ENCODE results near the gene UBXN6. TPM values are rescaled to one million over a fixed set of nuclear protein-coding genes. Genes with fewer than 3 reads are reported as not detected.

The UBXN6 gene
- total RNA-seq, 1 donor from 2014 or later: 63.6 TPM

GRCh38 chr19:4443966-4444764 lies 13.4 kb downstream of the UBXN6 start:
- Mint-ChIP-seq H3K4me1 (ENCODE audit: low read depth, unreplicated experiment) (peaks cover 4% of the 10 kb centered on the region), H3K36me3 (ENCODE audit: low read depth, unreplicated experiment) (peaks cover 10% of the 10 kb centered on the region), H3K27me3 (ENCODE audit: low read depth, unreplicated experiment) (no peaks in the 10 kb centered on the region), H3K4me3 (ENCODE audit: unreplicated experiment) (no peak overlapping the region), H3K9me3 (ENCODE audit: unreplicated experiment) (no peaks in the 10 kb centered on the region), H3K27ac (ENCODE audit: unreplicated experiment) (no peak overlapping the region)
- Histone ChIP-seq H3K79me2 (ENCODE audit: insufficient read depth, low read length) (no peaks in the 10 kb centered on the region), H3K27me3 (ENCODE audit: insufficient read depth, low read length) (no peaks in the 10 kb centered on the region), H4K20me1 (ENCODE audit: insufficient read depth, low read length) (peaks cover 31% of the 10 kb centered on the region), H3K36me3 (ENCODE audit: insufficient read depth, low read length) (peaks cover 7% of the 10 kb centered on the region), H3K9ac (ENCODE audit: low read length) (no peak overlapping the region), H3K4me2 (ENCODE audit: low read length) (no peak overlapping the region), H3K9me3 (ENCODE audit: insufficient read depth, low read depth, low read length) (no peaks in the 10 kb centered on the region), H3K27ac (ENCODE audit: low read depth, low read length) (no peak overlapping the region), H2AFZ (ENCODE audit: low read depth, low read length) (no peak overlapping the region), H3K4me3 (ENCODE audit: insufficient read depth, low read depth, low read length) (no peak overlapping the region), H3K4me1 (ENCODE audit: insufficient read depth, low read length) (no peaks in the 10 kb centered on the region)
- FAIRE-seq (no peak), DNase-seq (ENCODE audit: low read depth) (no peak)
- TF ChIP-seq EZH2 (IDR thresholded peaks at IDR 0.05; ENCODE audit: insufficient read depth, low read length) (no peak), CTCF (IDR thresholded peaks at IDR 0.05; ENCODE audit: insufficient read depth, low read depth, low read length) (no peak)

GRCh38 chr19:4443188-4443587 lies 14.4 kb downstream of the UBXN6 start:
- DNase-seq (ENCODE audit: low read depth) (no peak), FAIRE-seq (no peak)
- H2AFZ ChIP-seq (ENCODE audit: low read depth, low read length): no peak overlapping the region
- no peaks in the 10 kb centered on the region for H3K79me2 ChIP-seq (ENCODE audit: insufficient read depth, low read length)
- H3K27me3 ChIP-seq (ENCODE audit: insufficient read depth, low read length): no peaks in the 10 kb centered on the region
- Mint-ChIP-seq H3K27ac (ENCODE audit: unreplicated experiment) (no peak overlapping the region), H3K4me1 (ENCODE audit: low read depth, unreplicated experiment) (peaks cover 4% of the 10 kb centered on the region), H3K4me3 (ENCODE audit: unreplicated experiment) (no peak overlapping the region), H3K9me3 (ENCODE audit: unreplicated experiment) (no peaks in the 10 kb centered on the region), H3K27me3 (ENCODE audit: low read depth, unreplicated experiment) (no peaks in the 10 kb centered on the region), H3K36me3 (ENCODE audit: low read depth, unreplicated experiment) (peaks cover 7% of the 10 kb centered on the region)
- no peak overlapping the region for H3K9ac ChIP-seq (ENCODE audit: low read length)
- H3K36me3 ChIP-seq (ENCODE audit: insufficient read depth, low read length): peaks cover 4% of the 10 kb centered on the region
- H3K4me2 ChIP-seq (ENCODE audit: low read length): no peak overlapping the region
- TF ChIP-seq CTCF (IDR thresholded peaks at IDR 0.05; ENCODE audit: insufficient read depth, low read depth, low read length) (no peak), EZH2 (IDR thresholded peaks at IDR 0.05; ENCODE audit: insufficient read depth, low read length) (no peak)
- H3K27ac ChIP-seq (ENCODE audit: low read depth, low read length): no peak overlapping the region
- H3K4me1 ChIP-seq (ENCODE audit: insufficient read depth, low read length): no peaks in the 10 kb centered on the region
- no peak overlapping the region for H3K4me3 ChIP-seq (ENCODE audit: insufficient read depth, low read depth, low read length)
- H4K20me1 ChIP-seq (ENCODE audit: insufficient read depth, low read length): peaks cover 22% of the 10 kb centered on the region
- H3K9me3 ChIP-seq (ENCODE audit: insufficient read depth, low read depth, low read length): no peaks in the 10 kb centered on the region

- TF ChIP-seq EZH2 (IDR thresholded peaks at IDR 0.05; ENCODE audit: insufficient read depth, low read length) (no peak), CTCF (IDR thresholded peaks at IDR 0.05; ENCODE audit: insufficient read depth, low read depth, low read length) (no peak)
- H3K9me3 ChIP-seq (ENCODE audit: insufficient read depth, low read depth, low read length): no peaks in the 10 kb centered on the region
- Mint-ChIP-seq H3K4me3 (ENCODE audit: unreplicated experiment) (no peak overlapping the region), H3K9me3 (ENCODE audit: unreplicated experiment) (no peaks in the 10 kb centered on the region), H3K27ac (ENCODE audit: unreplicated experiment) (no peak overlapping the region), H3K27me3 (ENCODE audit: low read depth, unreplicated experiment) (no peaks in the 10 kb centered on the region), H3K4me1 (ENCODE audit: low read depth, unreplicated experiment) (peaks cover 4% of the 10 kb centered on the region), H3K36me3 (ENCODE audit: low read depth, unreplicated experiment) (peaks cover 7% of the 10 kb centered on the region)
- no peaks in the 10 kb centered on the region for H3K27me3 ChIP-seq (ENCODE audit: insufficient read depth, low read length)
- no peak overlapping the region for H3K27ac ChIP-seq (ENCODE audit: low read depth, low read length)
- no peaks in the 10 kb centered on the region for H3K79me2 ChIP-seq (ENCODE audit: insufficient read depth, low read length)
- no peak overlapping the region for H3K9ac ChIP-seq (ENCODE audit: low read length)
- H3K4me3 ChIP-seq (ENCODE audit: insufficient read depth, low read depth, low read length): no peak overlapping the region
- H3K4me1 ChIP-seq (ENCODE audit: insufficient read depth, low read length): no peaks in the 10 kb centered on the region
- FAIRE-seq (no peak), DNase-seq (ENCODE audit: low read depth) (no peak)
- H3K4me2 ChIP-seq (ENCODE audit: low read length): no peak overlapping the region
- H3K36me3 ChIP-seq (ENCODE audit: insufficient read depth, low read length): peaks cover 4% of the 10 kb centered on the region
- H4K20me1 ChIP-seq (ENCODE audit: insufficient read depth, low read length): peaks cover 18% of the 10 kb centered on the region
- H2AFZ ChIP-seq (ENCODE audit: low read depth, low read length): no peak overlapping the region
Measured at GRCh38 chr19:4442819-4443146, 14.8 kb downstream of the UBXN6 start.
